Glutamatergic neuron (in vitro differentiated cells): Measurements from ENCODE around the gene TMEM125. TPM values are rescaled to one million over a fixed set of nuclear protein-coding genes. Genes with fewer than 3 reads are reported as not detected.

Experiments
- DNase-seq: peaks from one replicate; pipeline ENCODE4 v3.0.0; 2022
- H3K27ac Mint-ChIP-seq: one replicate; pipeline ENCODE4 v1.8.0; 2020; ENCODE audit warnings: mild to moderate bottlenecking, mixed read lengths, inconsistent platforms; ENCODE audit not compliant: unreplicated experiment
- H3K27me3 Mint-ChIP-seq: one replicate; pipeline ENCODE4 v1.8.0; 2020; ENCODE audit warnings: mild to moderate bottlenecking, moderate library complexity, mixed read lengths, inconsistent platforms; ENCODE audit not compliant: unreplicated experiment
- H3K36me3 Mint-ChIP-seq: one replicate; pipeline ENCODE4 v1.8.0; 2020; ENCODE audit warnings: mild to moderate bottlenecking, mixed read lengths, inconsistent platforms; ENCODE audit not compliant: unreplicated experiment
- H3K4me1 Mint-ChIP-seq: one replicate; pipeline ENCODE4 v1.8.0; 2020; ENCODE audit warnings: mild to moderate bottlenecking, low read depth, mixed read lengths, inconsistent platforms; ENCODE audit not compliant: unreplicated experiment
- H3K4me3 Mint-ChIP-seq: one replicate; pipeline ENCODE4 v1.8.0; 2020; ENCODE audit warnings: mild to moderate bottlenecking, mixed read lengths, inconsistent platforms; ENCODE audit not compliant: unreplicated experiment
- H3K9me3 Mint-ChIP-seq: one replicate; pipeline ENCODE4 v1.8.0; 2020; ENCODE audit warnings: mild to moderate bottlenecking, moderate library complexity, mixed read lengths, inconsistent platforms; ENCODE audit not compliant: unreplicated experiment
- total RNA-seq: library from RNA; stranded (reverse); fragmentation: NEBNext Ultra II Directional; extraction: Animal tissue kit (Norgen Biotek cat#: 25700); gene quantifications from one replicate; pipeline ENCODE4 v1.2.1, GENCODE V29; 2021; ENCODE audit not compliant: unreplicated experiment
- TF ChIP-seq, protein P1 (sequence below): fragments of 200-600 bp; sonication (generic); IDR thresholded peaks from one replicate; pipeline ENCODE4 v1.5.0; 2021; ENCODE audit not compliant: partially characterized antibody, unreplicated experiment

TMEM125 gene
- total RNA-seq, 1 donor from 2014 or later = not detected

DNA sequence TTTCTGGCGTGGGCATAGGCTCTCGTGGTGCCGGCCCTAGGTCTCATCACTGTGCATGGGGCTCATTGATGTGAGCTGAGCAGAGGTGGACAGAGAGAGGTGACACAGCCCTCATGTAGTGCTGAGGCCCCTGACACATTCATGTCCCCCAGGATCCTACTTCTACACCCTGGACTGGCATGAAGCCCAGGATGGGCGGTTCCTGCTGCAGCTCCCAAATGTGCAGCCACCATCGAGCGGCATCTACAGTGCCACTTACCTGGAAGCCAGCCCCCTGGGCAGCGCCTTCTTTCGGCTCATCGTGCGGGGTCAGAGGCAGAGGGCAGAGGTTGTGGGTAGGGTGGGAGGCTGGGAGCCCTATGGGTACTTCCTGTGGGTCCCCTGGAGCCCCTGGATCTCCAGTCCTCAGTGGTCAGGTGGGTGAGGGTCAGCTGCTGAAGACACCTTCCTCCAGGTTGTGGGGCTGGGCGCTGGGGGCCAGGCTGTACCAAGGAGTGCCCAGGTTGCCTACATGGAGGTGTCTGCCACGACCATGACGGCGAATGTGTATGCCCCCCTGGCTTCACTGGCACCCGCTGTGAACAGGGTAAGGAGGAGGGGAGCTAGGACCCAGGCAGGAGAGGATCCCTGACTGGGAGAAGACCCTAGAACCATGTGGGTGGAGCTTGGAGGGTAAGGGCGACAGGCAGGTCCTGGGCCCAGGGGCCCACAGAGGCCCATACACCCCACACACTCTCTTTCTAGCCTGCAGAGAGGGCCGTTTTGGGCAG lies 37.1 kb downstream of the TMEM125 start:
- TF ChIP-seq, protein P1, sequence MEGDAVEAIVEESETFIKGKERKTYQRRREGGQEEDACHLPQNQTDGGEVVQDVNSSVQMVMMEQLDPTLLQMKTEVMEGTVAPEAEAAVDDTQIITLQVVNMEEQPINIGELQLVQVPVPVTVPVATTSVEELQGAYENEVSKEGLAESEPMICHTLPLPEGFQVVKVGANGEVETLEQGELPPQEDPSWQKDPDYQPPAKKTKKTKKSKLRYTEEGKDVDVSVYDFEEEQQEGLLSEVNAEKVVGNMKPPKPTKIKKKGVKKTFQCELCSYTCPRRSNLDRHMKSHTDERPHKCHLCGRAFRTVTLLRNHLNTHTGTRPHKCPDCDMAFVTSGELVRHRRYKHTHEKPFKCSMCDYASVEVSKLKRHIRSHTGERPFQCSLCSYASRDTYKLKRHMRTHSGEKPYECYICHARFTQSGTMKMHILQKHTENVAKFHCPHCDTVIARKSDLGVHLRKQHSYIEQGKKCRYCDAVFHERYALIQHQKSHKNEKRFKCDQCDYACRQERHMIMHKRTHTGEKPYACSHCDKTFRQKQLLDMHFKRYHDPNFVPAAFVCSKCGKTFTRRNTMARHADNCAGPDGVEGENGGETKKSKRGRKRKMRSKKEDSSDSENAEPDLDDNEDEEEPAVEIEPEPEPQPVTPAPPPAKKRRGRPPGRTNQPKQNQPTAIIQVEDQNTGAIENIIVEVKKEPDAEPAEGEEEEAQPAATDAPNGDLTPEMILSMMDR = no peak
- Mint-ChIP-seq H3K27ac (no peak overlapping the region), H3K27me3 (peaks cover 7% of the 10 kb centered on the region), H3K4me3 (no peak overlapping the region), H3K4me1 (peaks cover 11% of the 10 kb centered on the region), H3K36me3 (peaks cover 15% of the 10 kb centered on the region), H3K9me3 (peaks cover 12% of the 10 kb centered on the region)
- DNase-seq = no peak

DNA sequence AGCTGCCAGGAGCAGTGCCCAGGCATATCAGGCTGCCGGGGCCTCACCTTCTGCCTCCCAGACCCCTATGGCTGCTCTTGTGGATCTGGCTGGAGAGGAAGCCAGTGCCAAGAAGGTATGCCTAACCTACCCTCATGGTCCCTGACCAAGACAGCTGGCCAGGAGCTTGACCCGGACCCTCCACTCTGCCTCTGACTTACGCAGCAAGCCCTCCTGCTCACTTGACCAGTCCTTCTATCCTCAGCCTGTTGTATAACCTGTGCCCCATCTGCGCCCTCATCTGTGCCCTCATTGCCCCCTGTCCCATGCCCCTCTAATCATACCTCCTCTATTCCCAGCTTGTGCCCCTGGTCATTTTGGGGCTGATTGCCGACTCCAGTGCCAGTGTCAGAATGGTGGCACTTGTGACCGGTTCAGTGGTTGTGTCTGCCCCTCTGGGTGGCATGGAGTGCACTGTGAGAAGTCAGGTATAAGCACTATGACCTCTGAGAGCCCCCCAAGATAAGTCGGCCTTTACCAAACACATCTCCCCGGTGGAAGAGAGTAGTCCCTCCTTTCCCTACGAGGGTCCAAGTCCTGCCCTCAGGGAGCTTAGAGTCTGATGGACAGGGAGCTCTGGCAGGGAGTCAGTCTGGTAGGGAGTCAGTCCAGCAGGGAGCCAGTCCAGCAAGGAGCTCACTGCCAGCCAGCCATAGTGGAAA lies 37.8 kb downstream of the TMEM125 start:
- peaks cover 13% of the 10 kb centered on the region for H3K9me3 Mint-ChIP-seq
- H3K4me3 Mint-ChIP-seq = no peak overlapping the region
- peaks cover 15% of the 10 kb centered on the region for H3K36me3 Mint-ChIP-seq
- no peak overlapping the region for H3K27ac Mint-ChIP-seq
- peaks cover 7% of the 10 kb centered on the region for H3K27me3 Mint-ChIP-seq
- no peak for DNase-seq
- H3K4me1 Mint-ChIP-seq = peaks cover 11% of the 10 kb centered on the region
- TF ChIP-seq, protein P1 = no peak

DNA sequence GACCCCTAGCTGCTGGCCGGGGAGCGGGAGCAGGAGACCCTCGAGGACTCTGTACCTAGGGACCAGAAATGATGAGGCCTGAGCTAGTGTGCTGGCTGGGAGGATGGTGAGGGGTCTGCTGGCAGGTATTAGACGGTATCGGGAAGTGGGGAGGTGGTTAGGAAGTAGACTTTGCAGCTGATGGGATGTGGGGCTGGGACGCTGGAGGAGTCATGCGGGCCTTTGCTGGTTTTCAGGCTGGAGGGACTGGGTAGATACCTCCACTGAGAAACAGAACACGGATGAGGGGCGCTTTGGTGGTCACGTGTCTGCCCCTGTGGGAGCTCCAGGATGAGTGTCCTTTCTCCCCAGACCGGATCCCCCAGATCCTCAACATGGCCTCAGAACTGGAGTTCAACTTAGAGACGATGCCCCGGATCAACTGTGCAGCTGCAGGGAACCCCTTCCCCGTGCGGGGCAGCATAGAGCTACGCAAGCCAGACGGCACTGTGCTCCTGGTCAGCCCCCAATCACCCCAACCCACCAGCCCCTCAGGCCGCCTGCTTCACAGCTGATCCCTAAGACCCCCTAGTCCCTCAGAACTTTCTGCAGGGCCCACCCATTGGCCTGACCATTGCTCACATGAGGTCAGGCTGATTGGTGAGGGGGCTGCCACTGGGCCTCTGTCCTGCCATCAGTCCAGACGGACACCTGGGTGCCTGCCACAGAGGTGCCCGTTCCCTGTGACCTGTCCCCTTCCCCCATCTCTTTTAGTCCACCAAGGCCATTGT lies 39.0 kb downstream of the TMEM125 start:
- Mint-ChIP-seq H3K9me3 (peaks cover 14% of the 10 kb centered on the region), H3K4me1 (peaks cover 11% of the 10 kb centered on the region), H3K27me3 (peaks cover 7% of the 10 kb centered on the region), H3K27ac (no peak overlapping the region), H3K4me3 (no peak overlapping the region), H3K36me3 (peaks cover 15% of the 10 kb centered on the region)
- no peak for DNase-seq
- TF ChIP-seq, protein P1 = no peak

DNA sequence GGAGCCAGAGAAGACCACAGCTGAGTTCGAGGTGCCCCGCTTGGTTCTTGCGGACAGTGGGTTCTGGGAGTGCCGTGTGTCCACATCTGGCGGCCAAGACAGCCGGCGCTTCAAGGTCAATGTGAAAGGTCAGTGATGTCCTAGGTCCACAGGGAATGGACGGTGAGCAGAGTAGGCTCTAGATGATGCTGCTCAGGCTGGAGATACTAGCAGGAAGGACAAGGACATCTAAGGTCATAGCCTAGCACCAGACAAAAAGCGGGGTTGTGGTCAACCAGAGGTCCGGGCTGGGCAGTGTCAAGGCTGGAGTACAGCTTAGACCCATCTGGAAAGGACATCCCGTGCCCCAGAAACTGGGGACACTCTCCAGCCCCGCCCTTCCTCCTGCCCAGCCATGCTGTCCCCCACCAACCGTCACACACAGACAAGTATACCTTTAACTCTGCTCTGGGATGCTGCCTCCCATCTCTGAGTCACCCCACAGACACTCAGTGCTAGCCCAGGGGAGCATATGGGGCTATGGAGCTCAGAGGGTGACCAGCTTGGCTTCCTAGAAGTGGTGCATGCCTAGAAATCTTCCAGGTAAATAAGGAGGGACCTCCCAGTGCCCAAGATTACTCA lies 39.7 kb downstream of the TMEM125 start:
- peaks cover 15% of the 10 kb centered on the region for H3K9me3 Mint-ChIP-seq
- H3K4me3 Mint-ChIP-seq = no peak overlapping the region
- peaks cover 2% of the 10 kb centered on the region for H3K27me3 Mint-ChIP-seq
- TF ChIP-seq, protein P1 = no peak
- peaks cover 5% of the 10 kb centered on the region for H3K4me1 Mint-ChIP-seq
- peaks cover 15% of the 10 kb centered on the region for H3K36me3 Mint-ChIP-seq
- H3K27ac Mint-ChIP-seq = no peak overlapping the region
- DNase-seq = no peak
